Upper lobe of right lung (tissue), 1 donor: ENCODE results near the gene IGFL2. TPM values are rescaled to one million over a fixed set of nuclear protein-coding genes. Genes with fewer than 3 reads are reported as not detected.

Experiments used
- ATAC-seq: fragments of 200-7000 bp; cut with Tn5 transposase; one replicate; pipeline ENCODE4 v1.9.1; 2020; ENCODE audit warnings: mild to moderate bottlenecking, moderate library complexity
- DNase-seq: peaks from one replicate; pipeline ENCODE4 v3.0.0-alpha.2; 2020
- H3K27ac ChIP-seq: fragments of 200-600 bp; one replicate; pipeline ENCODE4 v1.8.0; 2022
- H3K27me3 ChIP-seq: fragments of 200-600 bp; one replicate; pipeline ENCODE4 v1.8.0; 2022; ENCODE audit warnings: mild to moderate bottlenecking
- H3K36me3 ChIP-seq: fragments of 200-600 bp; one replicate; pipeline ENCODE4 v1.8.0; 2022
- H3K4me1 ChIP-seq: fragments of 200-600 bp; one replicate; pipeline ENCODE4 v1.8.0; 2022
- H3K4me3 ChIP-seq: fragments of 200-600 bp; one replicate; pipeline ENCODE4 v1.8.0; 2022; ENCODE audit warnings: mild to moderate bottlenecking
- H3K9me3 ChIP-seq: fragments of 200-600 bp; one replicate; pipeline ENCODE4 v1.8.0; 2022
- intact Hi-C: fragments of 100-400 bp; cut with DNase I; formaldehyde crosslinking; loops from one replicate; pipeline ENCODE4 v1.11.0; 2022
- total RNA-seq: library from RNA; stranded (reverse); fragmentation: NEBNext Ultra II Directional; extraction: Animal tissue kit (Norgen Biotek cat#: 25700); gene quantifications from one replicate; pipeline ENCODE4 v1.2.1, GENCODE V29; 2021
- TF ChIP-seq, protein P1 (sequence below): fragments of 200-600 bp; IDR thresholded peaks from one replicate; pipeline ENCODE4 v1.8.0; 2022; ENCODE audit warnings: antibody characterized with exemption
- donor health status: DM: no; HTN: yes; CAD: no; lungs with severe emphysema.

IGFL2 gene
- total RNA-seq, 1 donor from 2014 or later: not detected

GRCh38 chr19:46111376-46111775 lies 36.7 kb upstream of the IGFL2 start:
- Histone ChIP-seq H3K4me3 (no peak overlapping the region), H3K4me1 (no peaks in the 10 kb centered on the region), H3K27me3 (peaks cover 10% of the 10 kb centered on the region), H3K27ac (no peak overlapping the region), H3K9me3 (no peaks in the 10 kb centered on the region), H3K36me3 (no peaks in the 10 kb centered on the region)
- TF ChIP-seq, protein P1, sequence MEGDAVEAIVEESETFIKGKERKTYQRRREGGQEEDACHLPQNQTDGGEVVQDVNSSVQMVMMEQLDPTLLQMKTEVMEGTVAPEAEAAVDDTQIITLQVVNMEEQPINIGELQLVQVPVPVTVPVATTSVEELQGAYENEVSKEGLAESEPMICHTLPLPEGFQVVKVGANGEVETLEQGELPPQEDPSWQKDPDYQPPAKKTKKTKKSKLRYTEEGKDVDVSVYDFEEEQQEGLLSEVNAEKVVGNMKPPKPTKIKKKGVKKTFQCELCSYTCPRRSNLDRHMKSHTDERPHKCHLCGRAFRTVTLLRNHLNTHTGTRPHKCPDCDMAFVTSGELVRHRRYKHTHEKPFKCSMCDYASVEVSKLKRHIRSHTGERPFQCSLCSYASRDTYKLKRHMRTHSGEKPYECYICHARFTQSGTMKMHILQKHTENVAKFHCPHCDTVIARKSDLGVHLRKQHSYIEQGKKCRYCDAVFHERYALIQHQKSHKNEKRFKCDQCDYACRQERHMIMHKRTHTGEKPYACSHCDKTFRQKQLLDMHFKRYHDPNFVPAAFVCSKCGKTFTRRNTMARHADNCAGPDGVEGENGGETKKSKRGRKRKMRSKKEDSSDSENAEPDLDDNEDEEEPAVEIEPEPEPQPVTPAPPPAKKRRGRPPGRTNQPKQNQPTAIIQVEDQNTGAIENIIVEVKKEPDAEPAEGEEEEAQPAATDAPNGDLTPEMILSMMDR: no peak
- DNase-seq (no peak), ATAC-seq (no peak)
- intact Hi-C loops: no loop called here

DNA sequence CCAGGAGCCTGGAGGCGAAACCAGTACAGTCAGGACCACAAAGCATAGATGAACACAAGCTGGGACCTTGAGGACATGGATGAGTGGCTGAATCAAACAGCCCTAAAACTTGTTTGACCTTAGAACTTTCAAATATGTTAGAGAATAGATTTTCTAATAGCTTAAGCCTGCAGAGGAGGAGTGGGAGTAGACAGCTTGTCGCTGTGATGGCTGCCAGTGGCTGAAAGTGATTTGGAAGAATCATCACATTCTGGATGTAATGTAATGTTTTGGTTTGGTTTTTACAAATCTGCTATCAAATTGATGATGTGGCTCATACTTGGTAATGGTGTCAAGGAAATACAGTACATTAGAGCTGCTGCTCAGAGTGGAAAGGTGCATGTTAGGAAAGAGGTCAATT lies 35.5 kb upstream of the IGFL2 start:
- H3K27ac ChIP-seq: no peak overlapping the region
- DNase-seq (no peak), ATAC-seq (no peak)
- TF ChIP-seq, protein P1: no peak
- no peaks in the 10 kb centered on the region for H3K4me1 ChIP-seq
- H3K4me3 ChIP-seq: no peak overlapping the region
- H3K36me3 ChIP-seq: no peaks in the 10 kb centered on the region
- H3K9me3 ChIP-seq: no peaks in the 10 kb centered on the region
- intact Hi-C loops: no loop called here
- H3K27me3 ChIP-seq: peaks cover 13% of the 10 kb centered on the region

- Histone ChIP-seq H3K27me3 (peaks cover 13% of the 10 kb centered on the region), H3K27ac (no peak overlapping the region), H3K4me1 (no peaks in the 10 kb centered on the region), H3K36me3 (no peaks in the 10 kb centered on the region), H3K9me3 (no peaks in the 10 kb centered on the region), H3K4me3 (no peak overlapping the region)
- intact Hi-C loops: no loop called here
- TF ChIP-seq, protein P1: no peak
- DNase-seq: no peak
- ATAC-seq: no peak
Measured at GRCh38 chr19:46113726-46114125, 34.3 kb upstream of the IGFL2 start.

DNA sequence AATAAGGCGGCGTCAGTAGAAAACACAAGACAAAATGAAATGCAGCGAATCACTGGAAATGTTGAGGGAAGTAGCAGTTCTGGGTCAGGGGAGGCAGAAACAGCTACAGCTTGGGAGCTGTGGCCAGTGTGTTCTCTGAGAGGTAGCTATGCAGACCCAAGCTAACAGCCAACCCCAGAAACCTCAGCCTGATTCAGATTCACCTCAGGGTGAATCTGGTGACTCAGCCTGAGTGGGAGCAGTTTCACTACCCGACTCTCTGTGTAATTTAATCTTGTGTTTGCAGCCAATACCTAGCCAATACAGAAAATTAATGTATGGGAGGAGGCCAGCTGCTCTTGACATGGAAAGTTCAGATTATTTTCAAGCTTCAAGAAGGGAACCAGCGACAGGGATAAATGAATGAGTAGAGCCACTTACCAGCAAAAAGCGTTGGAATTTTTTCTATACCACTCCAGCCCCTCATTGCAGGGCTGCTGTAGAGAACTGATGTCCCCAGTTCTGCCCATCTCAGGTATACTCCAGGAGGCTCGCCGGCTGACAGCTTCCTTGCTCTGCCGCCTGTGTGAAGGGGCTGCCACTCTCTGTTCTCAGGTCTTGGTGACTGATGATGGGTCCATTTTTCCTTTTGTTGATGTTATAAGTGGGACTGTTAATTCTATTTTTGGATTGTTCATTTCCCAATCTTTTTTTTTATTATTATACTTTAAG lies 32.5 kb upstream of the IGFL2 start:
- Histone ChIP-seq H3K9me3 (no peaks in the 10 kb centered on the region), H3K4me3 (no peak overlapping the region), H3K27ac (no peak overlapping the region), H3K27me3 (peaks cover 22% of the 10 kb centered on the region), H3K4me1 (no peaks in the 10 kb centered on the region), H3K36me3 (no peaks in the 10 kb centered on the region)
- ATAC-seq (no peak), DNase-seq (no peak)
- TF ChIP-seq, protein P1: no peak
- intact Hi-C loops: no loop called here

DNA sequence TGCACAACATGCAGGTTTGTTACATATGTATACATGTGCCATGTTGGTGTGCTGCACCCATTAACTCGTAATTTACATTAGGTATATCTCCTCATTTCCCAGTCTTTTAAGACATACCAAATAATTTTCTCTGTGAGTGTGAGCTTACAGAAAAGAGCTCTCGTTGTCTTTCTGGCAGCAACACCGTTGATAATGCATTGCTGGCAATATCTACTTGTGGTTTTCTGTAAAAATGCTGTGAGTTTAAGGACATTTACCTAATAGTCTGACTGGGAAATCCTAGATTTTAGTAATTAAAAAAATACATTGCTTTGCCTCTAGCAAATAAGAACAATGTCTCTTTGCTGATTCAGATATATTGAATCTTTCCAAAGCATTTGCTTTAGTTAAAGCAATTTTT lies 31.9 kb upstream of the IGFL2 start:
- H3K4me1 ChIP-seq: no peaks in the 10 kb centered on the region
- no peaks in the 10 kb centered on the region for H3K9me3 ChIP-seq
- TF ChIP-seq, protein P1: no peak
- H3K36me3 ChIP-seq: no peaks in the 10 kb centered on the region
- no peak overlapping the region for H3K27ac ChIP-seq
- ATAC-seq (no peak), DNase-seq (no peak)
- intact Hi-C loops: no loop called here
- peaks cover 27% of the 10 kb centered on the region for H3K27me3 ChIP-seq
- no peak overlapping the region for H3K4me3 ChIP-seq

DNA sequence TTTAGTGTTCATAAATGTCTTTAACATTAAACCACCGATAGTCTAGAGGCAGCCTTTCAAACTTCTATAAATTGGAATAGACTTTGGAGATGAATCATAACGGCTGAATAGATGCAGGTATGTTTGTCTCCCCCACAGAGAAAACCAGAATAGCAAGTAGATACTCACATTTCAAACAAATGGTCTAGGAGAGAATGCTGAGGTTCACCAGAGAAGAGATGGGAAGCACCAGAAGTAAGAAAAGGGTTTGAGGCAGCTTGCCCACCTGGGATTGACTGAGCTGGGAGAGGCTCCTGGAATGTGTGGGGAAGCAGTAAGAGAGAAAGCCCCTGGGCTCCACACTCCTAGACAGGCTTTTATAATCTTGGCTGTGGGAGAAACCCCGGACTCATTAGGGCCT lies 29.9 kb upstream of the IGFL2 start:
- Histone ChIP-seq H3K4me3 (no peak overlapping the region), H3K9me3 (no peaks in the 10 kb centered on the region), H3K27ac (no peak overlapping the region), H3K27me3 (peaks cover 32% of the 10 kb centered on the region), H3K36me3 (no peaks in the 10 kb centered on the region), H3K4me1 (no peaks in the 10 kb centered on the region)
- TF ChIP-seq, protein P1: no peak
- DNase-seq: no peak
- no peak for ATAC-seq
- intact Hi-C loops: no loop called here
